NCI-H1930 (cell line): ENCODE results near the gene RPL22L1.
"Not testable (repeated sequence)": the region's sequence is repeated elsewhere in the genome, so short reads cannot be mapped to it uniquely, and the experiment has no call there.

ENCODE experiments used
- DNase-seq, 2 experiments: peaks; one replicate each; lab custom pipeline; 2025; lab: John Stamatoyannopoulos, UW

Gene RPL22L1

DNA sequence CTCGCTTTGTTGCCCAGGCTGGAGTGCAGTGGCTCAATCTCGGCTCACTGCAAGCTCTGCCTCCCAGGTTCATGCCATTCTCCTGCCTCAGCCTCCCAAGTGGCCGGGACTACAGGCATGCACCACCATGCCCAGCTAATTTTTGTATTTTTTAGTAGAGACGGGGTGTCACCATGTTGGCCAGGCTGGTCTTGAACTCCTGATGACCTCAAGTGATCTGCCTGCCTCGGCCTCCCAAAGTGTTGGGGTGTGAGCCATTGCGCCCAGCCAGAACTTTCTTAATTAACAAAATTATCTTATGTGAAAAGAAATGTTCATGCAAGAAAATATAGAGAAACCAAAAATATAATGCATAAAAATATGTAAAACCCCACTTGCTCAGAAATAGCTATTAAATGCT, 7.3 kb upstream of the RPL22L1 start:
- DNase-seq, result not testable (repeated sequence)

DNA sequence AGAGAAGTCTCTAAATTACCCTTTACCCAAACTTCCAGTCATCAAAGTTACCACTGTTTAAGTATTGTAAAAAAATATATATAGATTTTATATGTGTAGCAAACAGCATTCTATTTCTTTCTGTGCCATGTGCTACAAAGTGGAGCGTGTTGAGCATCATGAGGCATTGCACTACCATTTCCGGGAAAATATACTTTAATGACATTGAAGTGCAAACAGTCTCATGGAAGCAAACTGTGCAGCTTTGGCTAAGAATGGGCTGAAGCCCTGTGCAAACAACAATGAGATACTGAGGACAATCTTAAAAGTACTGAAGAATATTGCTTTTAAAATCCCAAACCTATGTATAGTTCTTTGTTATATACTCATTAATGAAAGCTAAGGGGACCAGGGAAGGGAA, 6.5 kb upstream of the RPL22L1 start:
- no peak for DNase-seq

DNA sequence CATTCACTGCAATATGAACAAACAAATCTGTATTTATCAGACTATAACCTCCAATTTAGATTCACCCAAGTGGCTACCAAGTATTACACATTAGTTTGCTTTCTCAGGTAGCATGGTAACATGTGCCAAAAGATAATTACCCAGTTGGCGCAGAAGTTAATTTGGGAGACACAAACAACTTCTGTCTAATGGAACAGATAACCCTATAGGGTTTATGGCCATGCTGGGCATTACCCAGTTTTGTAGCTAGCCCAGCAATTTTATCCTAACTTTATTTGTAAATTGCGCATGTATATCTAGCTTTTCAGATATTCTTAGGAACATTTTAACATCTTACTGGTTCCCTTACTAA, 780 bp downstream of the RPL22L1 start:
- no peak for DNase-seq

DNA sequence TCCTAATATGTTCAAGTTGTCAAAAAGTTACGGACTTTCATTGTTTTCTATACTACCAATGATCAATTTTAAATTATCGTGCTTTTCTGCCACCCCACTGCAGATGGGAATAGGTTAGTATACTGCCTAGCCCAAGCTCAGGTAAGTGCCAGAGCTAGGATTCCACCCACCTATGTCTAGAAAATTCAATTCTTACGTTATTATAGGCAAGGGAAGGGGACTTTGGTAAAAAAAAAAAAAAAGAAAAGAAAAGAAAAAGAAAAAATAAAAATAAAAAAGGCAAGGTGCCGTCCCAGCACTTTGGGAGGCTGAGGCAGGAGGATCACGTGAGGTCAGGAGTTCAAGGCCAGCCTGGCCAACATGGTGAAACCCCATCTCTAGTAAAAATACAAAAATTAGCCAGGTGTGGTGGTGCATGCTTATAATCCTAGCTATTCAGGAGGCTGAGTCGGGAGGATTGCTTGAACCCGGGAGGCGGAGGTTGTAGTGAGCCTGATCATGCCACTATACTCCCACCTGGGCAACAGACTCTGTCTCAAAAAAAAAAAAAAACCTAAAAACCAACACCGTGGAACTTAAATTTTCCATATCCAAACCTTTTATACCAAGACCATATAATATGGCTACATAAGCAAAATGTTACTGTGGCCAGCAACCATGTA, 1.3 kb downstream of the RPL22L1 start:
- DNase-seq, result no peak

DNA sequence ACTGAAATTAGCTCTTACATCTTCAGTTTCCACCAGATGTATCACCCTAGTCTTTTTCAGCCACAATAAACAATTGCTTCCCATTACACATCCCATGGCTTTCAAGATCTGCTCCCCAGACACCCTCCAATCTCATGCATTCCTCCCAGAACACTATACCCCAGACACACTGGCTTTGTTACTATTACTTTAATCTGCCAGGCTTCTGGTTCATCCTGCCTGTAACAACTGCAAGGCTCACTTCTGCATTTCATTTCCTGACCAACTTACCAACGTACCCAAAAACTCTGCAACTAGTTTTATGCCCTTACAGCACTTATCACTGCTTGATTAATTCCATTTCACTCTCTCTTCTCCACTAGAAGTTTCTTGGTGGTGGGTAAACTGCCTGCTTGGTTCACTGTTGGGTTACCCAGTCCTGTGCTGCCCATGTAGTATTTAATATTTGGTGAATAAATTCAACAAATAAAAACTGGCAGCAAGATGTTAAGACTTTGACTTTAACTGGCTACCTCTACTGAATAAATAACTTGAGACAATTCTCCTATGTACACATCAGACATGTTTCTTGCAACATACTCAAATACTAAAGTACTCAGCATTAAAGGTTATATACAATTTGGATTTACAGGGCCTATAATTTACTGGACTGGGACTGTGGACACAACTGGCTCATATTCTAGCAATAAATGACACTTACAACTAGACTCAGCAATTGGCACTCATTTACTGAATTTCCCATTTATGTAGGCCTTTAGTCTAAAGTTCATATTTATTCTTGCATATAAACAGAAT, 2.7 kb downstream of the RPL22L1 start:
- no peak for DNase-seq

DNA sequence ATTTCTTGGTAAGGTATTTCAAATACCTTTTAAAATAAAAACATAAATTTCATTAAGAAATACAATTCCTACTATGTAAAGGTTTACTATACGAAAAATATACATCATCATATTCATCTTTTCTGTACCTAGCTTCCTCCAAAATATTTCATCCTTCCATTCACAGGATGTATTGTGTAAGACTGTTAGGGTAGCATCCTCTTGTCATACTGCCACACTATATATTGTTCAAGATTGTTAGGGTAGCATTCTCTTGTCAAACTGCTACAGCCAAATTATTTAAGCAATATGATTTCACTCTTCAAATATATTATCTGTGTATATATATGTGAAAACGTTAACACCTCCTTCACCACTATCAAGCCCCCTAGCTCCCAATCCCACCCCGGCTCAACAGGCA, 3.5 kb downstream of the RPL22L1 start:
- no peak for DNase-seq

DNA sequence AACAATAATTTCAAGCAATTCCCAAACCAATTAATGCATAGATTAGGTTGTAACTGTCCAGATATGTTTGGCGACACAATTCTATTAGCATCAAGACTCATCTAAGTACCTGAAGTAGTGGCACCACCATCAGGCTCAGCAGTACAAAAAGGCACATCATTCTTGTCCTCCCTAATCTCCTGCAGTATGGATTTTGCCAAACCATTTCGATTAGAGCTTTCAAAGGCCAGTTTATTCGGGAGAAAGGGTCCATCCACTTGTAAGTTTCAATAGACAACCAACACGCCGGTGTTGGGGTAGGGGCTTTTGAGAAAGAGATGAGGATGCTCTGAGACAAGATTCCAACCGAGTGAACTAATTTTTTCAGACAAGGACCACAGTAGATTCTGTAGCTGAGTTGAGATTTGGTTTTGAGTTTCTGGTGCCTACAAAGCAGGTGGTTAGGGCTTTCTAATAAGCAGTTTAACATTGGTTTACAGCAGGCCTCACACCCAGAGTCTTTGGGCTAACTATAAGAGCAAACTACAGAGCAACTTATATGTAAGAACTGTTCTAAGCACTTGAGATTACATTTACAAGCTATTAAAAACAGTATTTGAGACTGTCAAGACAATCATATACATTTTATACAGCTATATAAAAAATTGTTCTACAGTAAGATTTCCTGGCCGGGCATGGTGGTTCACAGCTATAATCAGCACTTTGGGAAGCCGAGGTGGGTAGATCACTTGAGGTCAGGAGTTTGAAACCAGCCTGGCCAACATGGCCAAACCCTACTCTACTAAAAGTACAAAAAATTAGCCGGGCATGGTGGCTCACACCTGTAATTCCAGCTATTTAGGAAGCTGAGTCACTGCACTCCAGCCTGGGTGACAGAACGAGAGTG, 4.5 kb downstream of the RPL22L1 start:
- no peak for DNase-seq

DNA sequence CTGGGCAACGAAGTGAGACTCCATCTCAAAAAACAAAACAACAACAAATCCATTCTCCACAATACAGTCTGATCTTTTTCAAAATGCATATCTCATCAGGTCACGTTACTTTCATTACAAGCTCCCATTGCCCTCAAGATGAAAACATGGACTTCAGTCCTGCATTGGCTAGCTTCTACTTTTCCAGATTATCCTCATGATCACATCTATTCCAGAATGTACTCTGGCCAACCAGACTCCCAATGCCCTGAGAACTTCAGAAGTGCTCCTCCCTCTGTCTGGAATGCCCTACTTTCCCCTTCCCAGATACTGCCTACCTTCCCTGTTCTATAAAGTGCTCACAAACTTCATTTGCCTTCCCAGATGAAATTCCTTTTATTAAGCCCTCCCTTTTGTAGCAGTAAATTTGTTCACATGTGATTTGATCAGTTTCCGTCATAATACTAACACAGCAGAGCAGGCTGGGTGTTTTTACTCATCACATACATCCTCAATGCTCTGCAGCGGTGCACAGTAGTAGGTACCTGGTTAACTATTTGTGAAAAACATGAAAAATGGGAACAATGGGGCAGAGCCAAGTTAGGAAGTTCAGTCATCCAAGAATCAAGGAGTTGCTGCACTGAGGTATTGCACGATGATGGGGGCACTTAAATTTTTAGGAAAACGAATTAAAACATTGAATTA, 5.3 kb downstream of the RPL22L1 start:
- no peak for DNase-seq

DNA sequence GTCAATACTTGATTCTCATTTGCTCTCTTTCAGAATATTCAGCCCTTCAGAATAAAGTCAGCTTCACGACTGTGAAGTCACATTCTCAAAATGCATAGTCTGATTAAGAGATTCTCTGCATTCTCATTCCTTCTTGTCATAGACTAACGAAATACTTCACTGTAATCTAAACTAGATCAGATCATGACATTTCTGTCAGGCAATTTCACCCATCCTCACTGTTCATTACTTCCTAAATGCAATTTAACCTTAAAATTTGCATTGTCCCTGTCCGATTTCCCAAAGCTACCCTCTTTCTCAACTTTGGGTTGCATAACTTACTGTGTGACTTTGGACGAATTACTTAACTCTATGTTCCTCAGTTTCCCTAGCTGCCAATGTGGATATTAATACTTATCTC, 6.2 kb downstream of the RPL22L1 start:
- DNase-seq, result no peak

DNA sequence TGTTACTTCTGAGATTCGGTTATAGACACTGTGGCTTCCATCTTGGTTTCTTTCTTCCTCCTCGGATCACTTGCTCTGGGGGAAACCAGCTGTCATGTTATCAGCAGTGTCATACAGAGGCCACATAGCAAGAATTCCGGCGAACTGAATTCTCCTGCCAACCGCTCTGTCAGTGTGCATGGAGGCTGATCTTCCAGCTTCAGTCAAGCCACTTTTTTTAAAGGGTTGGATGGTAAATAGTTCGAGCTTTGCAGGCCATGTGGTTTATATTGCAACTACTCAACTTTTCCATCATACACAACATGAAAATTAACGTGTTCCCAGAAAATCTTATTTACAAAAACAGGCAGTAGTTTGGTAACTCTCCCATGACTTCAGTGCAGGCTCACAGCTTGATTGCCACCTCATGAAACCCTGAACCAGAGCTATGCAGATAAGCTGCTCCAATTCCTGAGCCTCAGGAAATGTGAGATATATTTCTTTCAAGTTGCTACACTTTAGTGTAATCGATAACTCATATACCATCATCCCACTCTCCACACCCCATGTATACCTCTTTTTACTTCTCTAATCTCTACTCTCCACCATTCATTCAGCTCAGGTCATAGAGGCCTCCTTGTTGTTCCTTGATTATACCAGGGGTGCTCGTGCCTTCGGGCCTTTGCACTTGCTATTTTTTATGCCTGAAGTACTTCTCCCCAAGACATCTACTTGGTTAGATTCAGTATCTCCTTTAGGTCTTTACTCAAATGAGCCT, 7.2 kb downstream of the RPL22L1 start:
- no peak for DNase-seq

DNA sequence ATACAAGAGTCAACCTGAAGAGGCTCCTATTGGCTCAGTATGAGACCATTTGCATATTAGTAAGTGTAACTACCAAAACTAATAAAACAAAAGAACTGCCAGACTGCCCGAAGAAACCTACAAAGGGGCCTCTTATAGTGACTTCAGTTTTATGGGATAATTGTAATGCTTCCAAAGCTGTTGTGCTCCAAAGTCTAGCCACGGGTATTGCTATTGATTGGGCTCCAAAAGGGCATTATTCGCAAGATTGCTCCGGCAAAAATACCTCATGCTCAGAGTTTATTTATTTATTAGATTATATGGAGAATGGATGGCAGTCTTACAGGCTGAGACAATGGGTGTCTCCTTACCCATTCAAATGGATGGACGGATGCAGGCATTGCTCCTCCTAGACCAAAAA, 11.4 kb downstream of the RPL22L1 start:
- no peak for DNase-seq

DNA sequence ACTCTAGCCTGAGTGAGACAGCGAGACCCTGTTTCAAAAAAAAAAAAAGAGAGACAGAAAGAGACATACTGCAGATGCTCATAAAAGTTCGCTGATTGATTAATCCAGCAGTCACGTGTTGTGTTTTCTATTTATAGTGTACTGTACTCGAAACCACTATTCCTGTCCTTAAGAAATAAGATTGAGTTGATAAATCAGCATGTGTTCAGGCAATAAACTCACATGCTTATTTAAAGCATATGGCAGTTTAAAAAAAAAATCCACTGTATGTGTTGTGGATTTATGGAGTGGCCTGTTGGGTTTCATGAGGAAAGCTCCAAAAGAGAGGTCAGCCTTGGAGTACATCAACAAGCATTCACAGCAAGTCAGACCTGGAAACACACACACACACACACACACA, 17.7 kb downstream of the RPL22L1 start:
- no peak for DNase-seq

DNA sequence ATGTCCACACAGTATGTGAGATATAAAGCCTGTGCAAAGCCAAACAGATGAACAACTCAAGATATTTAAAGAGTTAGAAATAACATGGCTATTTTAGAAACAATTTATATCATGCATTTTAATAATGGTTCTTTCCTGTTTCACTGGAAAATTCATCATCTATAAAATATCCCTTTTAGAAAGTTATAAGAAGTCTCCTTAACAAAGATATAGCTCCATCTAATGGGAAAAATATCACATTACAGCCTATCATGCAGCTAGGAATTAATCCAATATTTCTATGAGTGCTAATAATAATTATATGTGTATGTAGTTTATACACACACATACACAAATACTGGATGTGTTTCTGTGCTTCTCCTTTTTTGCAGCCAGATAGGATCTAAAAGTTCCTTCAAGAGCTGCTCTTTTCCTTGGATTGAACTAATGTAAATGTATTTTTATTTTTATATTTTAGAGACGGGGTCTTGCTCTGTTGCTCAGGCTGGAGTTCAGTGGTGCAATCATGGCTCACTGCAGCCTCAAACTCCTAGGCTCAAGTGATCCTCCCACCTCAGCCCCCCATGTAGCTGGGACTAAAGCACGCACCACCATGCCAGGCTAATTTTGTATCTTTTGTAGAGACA, 21.6 kb downstream of the RPL22L1 start:
- no peak for DNase-seq

DNA sequence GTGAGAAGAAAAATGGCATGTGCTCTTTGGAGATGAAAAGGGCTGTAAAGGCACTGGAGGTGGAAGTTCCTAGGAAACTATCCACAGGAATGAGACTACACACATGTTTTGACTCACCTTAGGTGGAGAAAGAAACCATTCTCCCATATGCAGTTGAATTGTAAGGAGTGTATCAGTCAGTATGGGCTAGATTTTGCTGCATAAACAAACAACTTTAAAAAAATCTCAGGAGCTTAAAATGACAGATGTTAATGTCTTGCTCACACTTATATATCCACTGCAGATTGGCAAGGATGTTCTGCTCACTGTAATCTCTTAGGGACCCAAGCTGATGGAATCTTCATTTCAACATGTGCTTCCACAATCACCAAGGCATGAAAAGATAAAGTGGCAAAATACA, 25.6 kb downstream of the RPL22L1 start:
- DNase-seq, result no peak

DNA sequence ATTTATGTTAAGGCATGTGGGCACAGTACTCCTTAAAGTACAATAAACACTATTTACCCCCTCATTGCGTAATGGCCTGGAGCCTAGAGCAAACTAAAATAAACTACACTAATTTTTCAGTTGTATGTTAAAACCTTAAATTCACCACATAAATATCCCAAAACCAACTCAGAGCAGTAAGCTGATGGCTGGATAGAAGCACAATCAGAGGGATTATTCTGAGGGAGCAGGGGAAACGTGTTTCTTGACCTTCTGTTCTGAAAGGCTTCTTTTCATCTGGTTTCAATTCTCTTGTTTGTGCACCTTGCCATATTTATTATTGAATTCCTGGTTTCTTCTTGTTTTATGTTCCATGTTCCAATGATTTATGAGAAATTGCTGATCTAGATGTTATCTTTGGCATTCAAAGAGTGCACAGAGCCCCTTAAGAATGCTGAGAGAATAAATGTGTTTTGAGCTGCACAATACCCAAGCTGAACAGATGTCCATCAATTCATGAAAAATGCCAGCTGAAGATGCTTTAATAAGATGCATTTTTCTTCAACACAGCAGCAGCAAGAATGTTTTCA, 29.6 kb downstream of the RPL22L1 start:
- no peak for DNase-seq

DNA sequence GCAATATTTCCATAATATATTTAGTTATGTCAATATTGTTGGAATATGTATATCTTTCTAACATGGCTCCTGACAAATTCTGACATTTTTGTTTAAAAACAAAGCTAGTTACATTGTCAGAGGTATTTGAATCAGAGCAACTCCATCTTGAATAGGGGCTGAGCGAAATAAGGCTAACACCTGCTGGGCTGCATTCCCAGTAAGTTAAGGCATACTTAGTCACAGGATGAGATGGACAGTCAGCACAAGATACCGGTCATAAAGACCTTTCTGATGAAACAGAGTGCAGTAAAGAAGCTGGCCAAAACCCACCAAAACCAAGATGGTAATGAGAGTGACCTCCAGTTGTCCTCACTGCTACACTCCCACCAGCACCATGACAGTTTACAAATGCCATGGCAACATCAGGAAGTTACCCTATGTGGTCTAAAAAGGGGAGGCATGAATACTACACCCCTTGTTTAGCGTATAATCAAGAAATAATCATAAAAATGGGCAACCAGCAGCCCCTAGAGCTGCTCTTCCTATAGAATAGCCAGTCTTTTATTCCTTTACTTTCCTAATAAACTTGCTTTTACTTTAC, 30.4 kb downstream of the RPL22L1 start:
- DNase-seq, result no peak

DNA sequence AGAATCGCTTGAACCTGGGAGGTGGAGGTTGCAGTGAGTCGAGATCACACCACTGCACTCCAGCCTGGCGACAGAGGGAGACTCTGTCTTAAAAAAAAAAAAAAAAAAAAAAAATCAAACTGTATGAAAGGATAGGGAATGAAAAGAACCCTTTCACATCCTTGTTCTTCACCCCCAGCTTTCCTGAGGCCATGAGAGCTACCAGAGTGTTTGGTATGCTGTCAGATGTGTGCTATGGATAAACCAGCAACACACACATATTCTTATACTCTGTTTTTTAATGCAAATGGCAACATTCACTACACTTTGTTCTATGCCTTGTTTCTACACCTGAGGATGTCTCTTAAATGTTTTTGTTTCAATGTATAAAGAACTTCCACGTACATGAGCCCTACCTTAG, 33.5 kb downstream of the RPL22L1 start:
- DNase-seq, result no peak

DNA sequence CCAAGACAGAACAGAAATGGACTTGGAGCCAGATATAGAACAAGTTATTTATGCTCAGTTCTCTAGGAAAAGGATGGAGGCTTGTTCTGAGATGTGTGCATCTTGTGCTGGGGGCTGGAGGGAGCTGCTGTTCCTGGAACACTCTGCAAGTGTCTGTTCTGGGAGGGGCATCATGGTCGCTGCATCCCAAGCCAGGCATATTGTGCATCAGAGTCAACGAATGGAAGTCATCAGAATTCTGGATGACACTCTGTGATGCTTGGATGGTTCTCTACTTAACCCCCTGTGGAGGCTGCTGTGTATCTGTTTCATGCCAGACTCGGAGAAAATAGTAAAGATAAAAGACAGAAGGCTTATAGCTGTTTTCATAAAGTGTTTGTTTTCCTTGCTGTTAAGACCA, 34.7 kb downstream of the RPL22L1 start:
- DNase-seq, result no peak

DNA sequence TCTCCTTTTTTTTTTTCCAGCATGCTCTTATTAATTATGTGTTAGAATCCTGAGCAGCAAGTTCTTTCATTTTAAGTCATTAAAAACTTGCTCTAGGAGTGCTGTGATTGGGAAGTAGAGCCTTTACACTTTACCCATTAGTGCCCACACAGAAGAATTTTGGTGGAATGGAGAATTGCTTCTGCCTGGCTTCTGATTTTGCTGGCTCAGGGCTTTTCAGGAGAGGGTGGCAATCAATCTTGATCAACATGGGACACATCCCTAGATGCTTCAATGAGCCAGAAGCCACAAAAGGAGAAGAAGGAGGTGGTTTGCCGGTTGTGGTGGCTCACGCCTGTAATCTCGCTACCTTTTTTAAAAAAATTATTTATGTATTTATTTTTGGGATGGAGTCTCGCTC, 39.4 kb downstream of the RPL22L1 start:
- DNase-seq, result no peak

DNA sequence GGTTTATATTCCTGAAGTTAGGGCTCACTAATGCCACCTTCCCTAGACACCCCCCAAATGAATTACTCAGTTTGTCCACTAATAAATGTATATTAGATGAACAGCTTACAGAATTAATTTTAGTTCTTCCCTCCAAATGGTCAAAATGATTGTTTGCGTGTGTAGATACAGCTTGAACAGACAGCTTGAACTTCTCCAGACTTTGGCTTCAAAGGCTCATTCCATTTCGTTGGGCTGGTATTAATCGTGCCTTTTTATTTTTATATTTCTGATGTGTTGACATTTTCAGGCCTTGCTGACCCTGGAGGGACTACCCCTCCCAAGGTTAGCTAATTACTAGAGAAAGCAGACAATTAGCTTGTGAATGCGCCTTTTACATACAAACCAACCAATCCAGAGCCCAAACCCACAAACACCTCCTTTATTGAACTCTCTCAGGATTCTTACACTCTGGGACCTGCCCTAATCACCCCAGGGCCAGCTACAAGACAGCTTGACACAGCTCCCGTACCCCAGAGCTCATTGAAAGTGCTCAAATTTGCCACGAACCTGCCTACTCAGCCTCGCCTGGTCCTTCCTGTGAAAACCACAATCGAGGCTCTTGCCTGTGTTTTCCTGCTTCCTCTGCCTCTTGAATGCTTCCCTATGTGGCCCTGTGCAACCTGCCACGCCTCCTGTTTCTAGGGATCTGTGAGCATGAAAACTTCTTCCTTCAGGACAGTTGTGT, 40.3 kb downstream of the RPL22L1 start:
- DNase-seq, result no peak
